Esophagus muscularis mucosa (tissue), 4 donors: Measurements from ENCODE around the gene SCAF8.

Experiments
- CTCF ChIP-seq, 3 experiments: fragments of 200-600 bp in 2 of 3; fragments of 450-650 bp in 1 of 3; sonication (generic) in 2 of 3; IDR thresholded peaks; one replicate each; pipeline ENCODE4 v1.5.1; 2017 to 2019; ENCODE audit warnings: antibody characterized with exemption in 3 of 3, mild to moderate bottlenecking in 2 of 3, moderate library complexity in 1 of 3
- EP300 ChIP-seq: sonication (generic); formaldehyde crosslinking; IDR thresholded peaks from one replicate; pipeline ENCODE4 v1.6.1; 2017; ENCODE audit warnings: antibody characterized with exemption
- POLR2AphosphoS5 ChIP-seq, 2 donors: sonication (generic); formaldehyde crosslinking; IDR thresholded peaks; one replicate each; pipeline ENCODE4 v1.6.1; 2017; ENCODE audit warnings: antibody characterized with exemption in 2 of 2

- TF ChIP-seq CTCF (IDR thresholded peaks at IDR 0.05) = no peak
- TF ChIP-seq POLR2AphosphoS5 (IDR thresholded peaks at IDR 0.05) = no peak
- TF ChIP-seq EP300 = no peak
Measured at GRCh38 chr6:154710689-154711088, 22.5 kb upstream of the SCAF8 start.
